SIG-M5 treated with dmso at 0.1 percent for 504 hours (cell line): ENCODE results near the gene ADGRE2.

Experiments
- DNase-seq: peaks from one replicate; lab custom pipeline; 2025; ENCODE audit not compliant: unreplicated experiment; lab: John Stamatoyannopoulos, UW

The ADGRE2 gene

GRCh38 chr19:14748601-14749000 is 29.8 kb downstream of the ADGRE2 start:
- DNase-seq, result no peak

- no peak for DNase-seq
Measured at GRCh38 chr19:14746886-14747285, 31.5 kb downstream of the ADGRE2 start.

DNA sequence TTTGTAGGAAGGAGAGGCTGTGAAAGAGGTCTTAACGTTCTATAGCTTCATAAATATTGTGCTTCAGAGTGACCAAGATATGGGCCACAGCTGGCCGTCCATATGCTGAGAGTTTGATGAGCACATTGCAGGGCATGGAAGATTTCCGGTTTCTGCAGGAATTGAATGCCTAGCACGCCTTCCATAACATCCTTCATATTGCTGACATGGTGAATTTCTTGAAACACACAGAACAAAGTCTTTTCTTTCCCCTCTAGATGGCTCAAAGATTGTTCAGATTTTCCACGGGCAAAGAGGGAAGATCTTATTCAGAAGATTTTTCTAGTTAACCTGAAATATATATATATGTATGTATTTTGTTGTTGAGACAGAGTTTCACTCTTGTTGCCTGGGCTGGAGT is 42.4 kb downstream of the ADGRE2 start:
- DNase-seq, result no peak

GRCh38 chr19:14733574-14733973 is 44.8 kb downstream of the ADGRE2 start:
- no peak for DNase-seq

- DNase-seq, result no peak
Measured at GRCh38 chr19:14732510-14732909, 45.9 kb downstream of the ADGRE2 start.

- no peak for DNase-seq
Measured at GRCh38 chr19:14731200-14731599, 47.2 kb downstream of the ADGRE2 start.

DNA sequence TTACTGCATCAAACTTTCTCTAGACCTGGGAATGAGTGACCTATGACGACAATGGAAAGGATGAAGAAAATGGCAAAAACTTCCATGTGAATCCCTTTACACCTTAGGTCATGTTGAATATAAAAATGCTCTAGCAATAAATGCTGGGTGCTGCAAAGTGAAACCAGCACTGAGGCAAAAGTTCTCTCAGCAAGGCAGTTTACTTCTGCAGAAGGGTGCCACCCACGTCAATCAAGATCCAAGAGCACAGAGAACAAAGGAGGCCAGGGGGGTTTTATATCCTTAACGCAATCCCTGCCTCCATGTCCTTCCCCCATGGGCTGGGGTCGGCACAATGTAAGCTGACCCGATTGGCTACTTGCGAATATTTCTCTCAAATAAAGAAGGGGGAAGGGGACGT is 49.8 kb downstream of the ADGRE2 start:
- DNase-seq, result no peak

DNA sequence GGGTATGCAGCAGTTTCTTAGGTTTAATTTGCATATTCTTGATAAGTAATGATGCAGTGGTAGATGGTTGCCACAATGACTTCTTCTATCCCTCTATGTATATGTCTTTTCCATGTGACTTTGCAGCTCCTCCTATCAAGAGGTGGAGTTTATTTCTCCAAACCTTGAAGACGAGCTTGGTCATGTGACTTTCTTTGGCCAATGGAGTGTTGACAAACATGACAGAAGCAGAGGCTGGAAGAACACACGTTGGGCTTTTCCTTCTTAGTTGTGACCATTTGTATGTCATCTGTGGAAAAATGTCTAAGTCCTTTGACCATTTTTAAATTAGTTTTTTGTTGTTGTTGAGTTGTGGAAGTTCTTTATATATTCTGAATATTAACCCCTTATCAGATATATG is 56.2 kb downstream of the ADGRE2 start:
- no peak for DNase-seq

- DNase-seq, result no peak
Measured at GRCh38 chr19:14719162-14719561, 59.2 kb downstream of the ADGRE2 start.

- DNase-seq, result no peak
Measured at GRCh38 chr19:14718522-14719116, 59.7 kb downstream of the ADGRE2 start.

GRCh38 chr19:14715841-14716240 is 62.5 kb downstream of the ADGRE2 start:
- no peak for DNase-seq

- no peak for DNase-seq
Measured at GRCh38 chr19:14704450-14704849, 73.9 kb downstream of the ADGRE2 start.

GRCh38 chr19:14703833-14704232 is 74.5 kb downstream of the ADGRE2 start:
- DNase-seq, result no peak

- no peak for DNase-seq
Measured at GRCh38 chr19:14700711-14701375, 77.5 kb downstream of the ADGRE2 start.

DNA sequence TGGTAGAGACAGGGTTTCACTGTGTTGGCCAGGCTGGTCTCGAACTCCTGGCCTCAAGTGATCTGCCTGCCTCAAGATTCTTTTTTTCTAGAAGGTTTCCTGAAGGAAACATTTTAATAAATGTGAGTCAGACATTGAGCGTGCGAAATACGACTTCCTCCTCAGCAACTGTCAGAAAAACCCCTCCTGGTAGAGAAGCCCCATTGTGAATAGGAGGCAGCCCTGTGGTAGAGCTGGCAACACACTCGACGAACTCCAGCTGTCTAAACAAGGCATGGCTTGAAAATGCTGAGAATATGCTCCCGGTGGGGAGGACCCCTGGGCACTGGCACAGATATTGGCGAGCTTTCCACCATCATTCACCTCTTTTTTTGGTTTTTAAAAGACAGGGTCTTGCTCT is 78.7 kb downstream of the ADGRE2 start:
- DNase-seq, result no peak

GRCh38 chr19:14695471-14695870 is 82.9 kb downstream of the ADGRE2 start:
- DNase-seq, result no peak

DNA sequence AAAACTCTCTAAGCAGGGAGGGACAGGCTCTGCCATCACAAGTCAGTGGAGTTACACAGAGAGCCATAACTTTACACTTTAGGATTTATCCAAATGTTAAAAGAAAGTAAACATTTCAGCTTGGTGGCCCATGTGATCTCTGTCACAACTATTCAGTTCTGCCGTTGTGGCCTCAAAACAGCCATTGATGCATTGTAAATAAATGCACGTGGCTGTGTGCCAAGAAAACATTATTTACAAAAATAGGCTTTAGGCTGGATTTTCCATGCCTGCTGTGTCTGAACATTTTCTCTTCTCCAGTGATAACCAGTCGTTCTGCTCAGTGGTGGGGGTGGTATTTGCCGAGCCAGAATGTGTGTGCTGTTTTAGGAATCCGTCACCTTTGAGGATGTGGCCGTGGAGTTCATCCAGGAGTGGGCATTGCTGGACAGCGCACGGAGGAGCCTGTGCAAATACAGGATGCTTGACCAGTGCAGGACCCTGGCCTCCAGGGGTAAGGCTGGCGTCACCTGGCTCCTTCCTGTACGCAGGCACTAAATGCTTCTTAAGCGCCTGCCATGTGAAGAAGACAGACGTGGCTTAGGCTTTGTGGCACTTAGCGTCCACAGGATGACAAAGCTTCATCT is 83.6 kb downstream of the ADGRE2 start:
- DNase-seq, result no peak

GRCh38 chr19:14689598-14690503 is 88.5 kb downstream of the ADGRE2 start, which contains the start of gene ZNF333:
TSS of gene ZNF333 (plus strand) at chr19:14690048. CDS start at chr19:14693492, 3,444 bp downstream.
- peak; percentile 87 for DNase-seq

GRCh38 chr19:14686411-14686810 is 91.9 kb downstream of the ADGRE2 start:
- DNase-seq, result peak; percentile 39

DNA sequence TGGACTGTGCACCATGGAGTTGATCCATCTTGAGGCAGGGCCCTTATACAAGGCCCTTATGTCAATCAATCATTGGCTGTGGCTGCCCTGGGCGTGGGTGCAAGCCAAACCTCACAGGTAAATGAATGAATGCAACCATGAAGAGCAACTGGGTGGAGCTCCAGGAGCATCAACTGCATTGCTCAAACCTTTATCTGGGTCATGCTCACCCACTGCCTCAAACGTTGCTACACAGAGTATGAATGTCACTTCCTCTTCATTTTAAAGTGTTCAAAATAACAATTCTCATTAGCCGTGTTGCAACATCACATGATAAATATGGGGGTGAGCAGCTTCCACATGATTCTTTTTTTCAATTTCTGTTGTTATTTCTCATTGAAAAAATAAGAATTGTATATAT is 94.9 kb downstream of the ADGRE2 start:
- peak; percentile 86 for DNase-seq
